IPS DF 6.9 (cell line): ENCODE data around the gene ALAS1.
A peak's percentile ranks its signal among the peaks of the same experiment; 100 is the strongest.

Experiments
- DNase-seq: peaks from one replicate; pipeline ENCODE4 v3.0.0-alpha.2; 2013; ENCODE audit warnings: low read depth, low spot score
- H3K27ac ChIP-seq: one replicate; pipeline ENCODE4 v1.5.1; 2013; ENCODE audit warnings: low read length, control low read depth
- H3K27me3 ChIP-seq: 2 replicates; pipeline ENCODE4 v1.6.1; 2013; ENCODE audit warnings: mild to moderate bottlenecking, low read length; ENCODE audit not compliant: control insufficient read depth, insufficient read depth
- H3K36me3 ChIP-seq: 2 replicates; pipeline ENCODE4 v1.6.1; 2013; ENCODE audit warnings: low read length; ENCODE audit not compliant: control insufficient read depth, insufficient read depth
- H3K4me1 ChIP-seq: 2 replicates; pipeline ENCODE4 v1.6.1; 2013; ENCODE audit warnings: low read length; ENCODE audit not compliant: control insufficient read depth, insufficient read depth
- H3K4me3 ChIP-seq: 2 replicates; pipeline ENCODE4 v1.5.1; 2013; ENCODE audit warnings: mild to moderate bottlenecking, low read length
- H3K9me3 ChIP-seq: 2 replicates; pipeline ENCODE4 v1.6.1; 2013; ENCODE audit warnings: low read length, inconsistent platforms; ENCODE audit not compliant: control insufficient read depth, insufficient read depth
- WGBS: extraction: QIAGEN DNeasy Blood & Tissue Kit; methylation state at CpG from one replicate; pipeline ENCODE4 v1.1.7; 2013; ENCODE audit warnings: mixed read lengths, missing lambda C conversion rate; ENCODE audit not compliant: insufficient read length, insufficient coverage; 5-methylcytosine and 5-hydroxymethylcytosine counted together

The ALAS1 gene

GRCh38 chr3:52234516-52235447, 36.8 kb downstream of the ALAS1 start:
- Histone ChIP-seq H3K36me3 (peaks cover 15% of the 10 kb centered on the region), H3K4me1 (peaks cover 13% of the 10 kb centered on the region; the same call in 1 of the 2 replicates), H3K27me3 (no peaks in the 10 kb centered on the region), H3K4me3 (no peak overlapping the region), H3K27ac (no peak overlapping the region), H3K9me3 (no peaks in the 10 kb centered on the region)
- no CpG with 5 or more reads among the region's 15 CpGs for WGBS
- no peak for DNase-seq

GRCh38 chr3:52236424-52236886, 38.5 kb downstream of the ALAS1 start:
- no peak overlapping the region for H3K27ac ChIP-seq
- WGBS: no CpG with 5 or more reads among the region's 5 CpGs
- H3K27me3 ChIP-seq: no peaks in the 10 kb centered on the region
- DNase-seq: no peak
- H3K4me3 ChIP-seq: no peak overlapping the region
- no peaks in the 10 kb centered on the region; the same call in 1 of the 2 replicates for H3K36me3 ChIP-seq
- peaks cover 18% of the 10 kb centered on the region for H3K4me1 ChIP-seq
- H3K9me3 ChIP-seq: no peaks in the 10 kb centered on the region

GRCh38 chr3:52237006-52237656, 39.2 kb downstream of the ALAS1 start:
- Histone ChIP-seq H3K27ac (no peak overlapping the region), H3K36me3 (no peaks in the 10 kb centered on the region; the same call in 1 of the 2 replicates), H3K9me3 (no peaks in the 10 kb centered on the region), H3K27me3 (no peaks in the 10 kb centered on the region), H3K4me1 (peaks cover 18% of the 10 kb centered on the region), H3K4me3 (no peak overlapping the region)
- no CpG with 5 or more reads among the region's 6 CpGs for WGBS
- DNase-seq: no peak

GRCh38 chr3:52237657-52238172, 39.8 kb downstream of the ALAS1 start:
- H3K27me3 ChIP-seq: no peaks in the 10 kb centered on the region
- no peaks in the 10 kb centered on the region for H3K36me3 ChIP-seq
- H3K9me3 ChIP-seq: no peaks in the 10 kb centered on the region
- H3K4me1 ChIP-seq: peaks cover 18% of the 10 kb centered on the region
- DNase-seq: no peak
- H3K27ac ChIP-seq: no peak overlapping the region
- H3K4me3 ChIP-seq: no peak overlapping the region
- no CpG with 5 or more reads among the region's 8 CpGs for WGBS

GRCh38 chr3:52238193-52238760, 40.3 kb downstream of the ALAS1 start:
- Histone ChIP-seq H3K27ac (no peak overlapping the region), H3K27me3 (no peaks in the 10 kb centered on the region), H3K36me3 (no peaks in the 10 kb centered on the region), H3K9me3 (no peaks in the 10 kb centered on the region), H3K4me3 (peak overlapping the region; percentile 98; the same call in 1 of the 2 replicates), H3K4me1 (peaks cover 18% of the 10 kb centered on the region)
- WGBS: no CpG with 5 or more reads among the region's 11 CpGs
- DNase-seq: no peak

GRCh38 chr3:52238761-52239701, 41.1 kb downstream of the ALAS1 start, which contains the start of gene TWF2:
TWF2 (minus strand) TSS chr3:52239158; CDS start chr3:52239016, 142 bp downstream.
- Histone ChIP-seq H3K4me1 (peaks cover 18% of the 10 kb centered on the region), H3K27me3 (no peaks in the 10 kb centered on the region), H3K36me3 (no peaks in the 10 kb centered on the region), H3K27ac (no peak within 1 kb of the TSS), H3K4me3 (peak within 1 kb of the TSS; percentile 98), H3K9me3 (no peaks in the 10 kb centered on the region)
- WGBS: no CpG with 5 or more reads among the region's 92 CpGs
- DNase-seq: no peak

GRCh38 chr3:52240059-52240885, 42.3 kb downstream of the ALAS1 start:
- DNase-seq: no peak
- Histone ChIP-seq H3K4me3 (no peak overlapping the region), H3K4me1 (peaks cover 18% of the 10 kb centered on the region), H3K36me3 (no peaks in the 10 kb centered on the region), H3K27ac (no peak overlapping the region), H3K9me3 (no peaks in the 10 kb centered on the region), H3K27me3 (peaks cover 5% of the 10 kb centered on the region; the same call in 1 of the 2 replicates)
- no CpG with 5 or more reads among the region's 1 CpG for WGBS

GRCh38 chr3:52240886-52241370, 43.0 kb downstream of the ALAS1 start:
- Histone ChIP-seq H3K4me1 (peaks cover 18% of the 10 kb centered on the region), H3K9me3 (no peaks in the 10 kb centered on the region), H3K4me3 (no peak overlapping the region), H3K36me3 (no peaks in the 10 kb centered on the region), H3K27ac (no peak overlapping the region), H3K27me3 (peaks cover 5% of the 10 kb centered on the region; the same call in 1 of the 2 replicates)
- no peak for DNase-seq
- no CpG with 5 or more reads among the region's 4 CpGs for WGBS

GRCh38 chr3:52242039-52242438, 44.1 kb downstream of the ALAS1 start:
- peaks cover 16% of the 10 kb centered on the region for H3K4me1 ChIP-seq
- no peaks in the 10 kb centered on the region for H3K9me3 ChIP-seq
- no CpG with 5 or more reads among the region's 1 CpG for WGBS
- DNase-seq: no peak
- H3K27ac ChIP-seq: no peak overlapping the region
- H3K4me3 ChIP-seq: no peak overlapping the region
- peaks cover 6% of the 10 kb centered on the region; the same call in 1 of the 2 replicates for H3K27me3 ChIP-seq
- H3K36me3 ChIP-seq: no peaks in the 10 kb centered on the region
